ENCODE results near the gene CABLES2.
"Not testable (repeated sequence)": the region's sequence is repeated elsewhere in the genome, so short reads cannot be mapped to it uniquely, and the experiment has no call there.

The CABLES2 gene

DNA sequence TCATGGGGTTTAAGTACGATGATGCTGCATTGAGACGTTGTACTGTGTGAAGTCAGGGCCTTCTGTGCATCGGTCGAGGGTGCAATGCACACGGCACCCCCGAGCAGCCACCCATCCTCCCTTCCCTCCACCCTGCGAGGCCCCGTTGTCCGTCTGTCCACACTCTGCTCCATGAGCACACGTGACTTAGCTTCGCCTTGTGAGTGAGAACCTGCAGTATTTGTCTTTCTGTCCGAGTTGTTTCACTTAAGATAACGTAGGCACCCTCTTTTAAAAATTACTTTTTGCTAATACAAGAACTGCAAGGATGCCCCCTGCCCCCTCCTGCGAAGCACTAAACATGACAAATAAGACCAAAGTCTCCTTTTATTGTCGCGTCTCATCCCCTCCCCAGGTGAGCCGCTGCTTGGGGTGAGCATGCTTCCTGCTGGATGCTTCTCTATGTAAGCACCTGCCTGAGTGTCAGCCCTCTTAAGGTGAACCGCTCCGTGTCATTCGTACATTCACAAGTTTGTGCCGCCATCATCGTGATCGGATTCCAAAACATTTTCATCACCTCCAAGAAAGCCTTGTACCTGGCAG is 23.9 kb upstream of the CABLES2 start:
- no peaks in the 10 kb centered on the region for H3K9me3 ChIP-seq (ENCODE audit: control insufficient read depth, low read depth, low read length)
- no peaks in the 10 kb centered on the region for H3K27me3 ChIP-seq (ENCODE audit: control insufficient read depth, insufficient read depth, low read length)
- no peak overlapping the region for H3K4me3 ChIP-seq (ENCODE audit: low read length)
- H3K27ac ChIP-seq (ENCODE audit: low read length), result no peak overlapping the region
- H3K36me3 ChIP-seq (ENCODE audit: control insufficient read depth, low read depth, low read length), result no peaks in the 10 kb centered on the region
- no peak overlapping the region for H3K9ac ChIP-seq (ENCODE audit: low read length)
- peaks cover 27% of the 10 kb centered on the region for H3K4me1 ChIP-seq (ENCODE audit: control insufficient read depth, low read depth, low read length)

DNA sequence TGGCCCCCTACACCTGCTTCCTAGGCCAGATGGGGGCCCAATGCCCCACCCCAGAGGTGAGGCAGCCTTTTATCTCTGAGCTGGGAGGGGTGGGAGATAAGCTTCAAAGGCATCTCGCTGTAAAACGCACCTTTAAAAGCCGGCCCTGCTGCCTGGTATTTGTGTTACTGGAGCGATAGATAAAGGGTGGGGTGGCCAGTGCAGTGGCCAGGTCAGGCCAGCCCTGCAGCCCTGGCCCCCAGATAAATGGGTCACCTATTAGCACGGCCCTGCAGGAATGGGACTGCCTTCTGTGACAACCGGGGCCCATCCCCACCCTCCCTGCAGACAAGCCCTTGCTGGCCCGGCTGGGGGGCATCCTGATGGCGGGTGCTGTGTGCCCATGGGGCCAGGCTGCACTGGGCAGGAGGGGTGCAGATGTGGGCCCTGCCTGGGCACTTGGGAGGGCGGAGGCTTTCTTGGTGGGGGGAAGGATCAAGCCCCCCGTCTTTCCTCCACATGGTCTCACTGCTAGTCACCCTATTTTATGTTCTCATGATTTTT is 23.3 kb upstream of the CABLES2 start:
- H3K27ac ChIP-seq (ENCODE audit: low read length), result no peak overlapping the region
- no peaks in the 10 kb centered on the region for H3K9me3 ChIP-seq (ENCODE audit: control insufficient read depth, low read depth, low read length)
- H3K4me1 ChIP-seq (ENCODE audit: control insufficient read depth, low read depth, low read length), result peaks cover 27% of the 10 kb centered on the region
- no peak overlapping the region for H3K9ac ChIP-seq (ENCODE audit: low read length)
- no peaks in the 10 kb centered on the region for H3K27me3 ChIP-seq (ENCODE audit: control insufficient read depth, insufficient read depth, low read length)
- no peak overlapping the region for H3K4me3 ChIP-seq (ENCODE audit: low read length)
- no peaks in the 10 kb centered on the region for H3K36me3 ChIP-seq (ENCODE audit: control insufficient read depth, low read depth, low read length)

DNA sequence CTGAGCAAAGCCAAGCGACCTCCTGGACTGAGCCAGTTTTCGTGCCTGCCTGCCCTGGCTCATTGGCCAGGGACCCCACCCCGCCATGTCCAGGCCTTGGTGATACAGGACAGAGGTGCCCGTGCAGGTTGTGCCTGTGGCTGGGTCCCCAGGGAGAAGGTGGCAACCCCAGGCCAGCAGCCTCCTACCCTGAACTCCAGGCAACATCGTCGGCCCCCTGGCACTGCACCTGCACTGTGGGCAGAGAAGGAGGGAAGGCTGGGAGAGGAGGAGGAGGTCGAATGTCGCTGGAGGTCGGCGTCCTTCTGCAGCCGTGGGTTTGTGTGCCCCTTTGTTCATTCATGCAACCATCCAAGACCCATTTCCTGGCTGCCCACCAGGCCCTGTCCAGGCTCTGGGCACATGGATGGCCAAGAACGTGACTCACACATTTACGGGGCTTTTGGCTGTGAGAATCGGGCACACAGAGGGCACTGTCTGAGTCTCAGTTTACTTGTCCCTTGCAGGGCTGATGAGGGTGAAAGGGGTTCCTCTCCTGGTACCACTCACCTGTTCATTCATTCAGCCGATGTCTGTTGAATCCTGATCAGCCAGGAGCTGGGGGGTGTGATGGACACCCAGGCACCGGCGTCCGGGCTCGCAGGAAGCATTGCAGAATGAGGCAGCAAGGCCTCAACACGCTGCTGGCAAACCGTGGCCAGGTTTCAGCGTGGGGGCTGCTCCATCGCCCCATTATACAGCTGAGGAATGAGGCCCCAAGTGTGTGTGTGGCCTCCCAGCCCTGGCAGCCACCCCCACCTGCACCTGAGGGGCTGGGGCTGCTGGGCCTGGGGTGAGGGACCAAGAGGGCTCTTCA is 22.6 kb upstream of the CABLES2 start:
- H3K36me3 ChIP-seq (ENCODE audit: control insufficient read depth, low read depth, low read length), result no peaks in the 10 kb centered on the region
- H3K4me1 ChIP-seq (ENCODE audit: control insufficient read depth, low read depth, low read length), result peaks cover 27% of the 10 kb centered on the region

DNA sequence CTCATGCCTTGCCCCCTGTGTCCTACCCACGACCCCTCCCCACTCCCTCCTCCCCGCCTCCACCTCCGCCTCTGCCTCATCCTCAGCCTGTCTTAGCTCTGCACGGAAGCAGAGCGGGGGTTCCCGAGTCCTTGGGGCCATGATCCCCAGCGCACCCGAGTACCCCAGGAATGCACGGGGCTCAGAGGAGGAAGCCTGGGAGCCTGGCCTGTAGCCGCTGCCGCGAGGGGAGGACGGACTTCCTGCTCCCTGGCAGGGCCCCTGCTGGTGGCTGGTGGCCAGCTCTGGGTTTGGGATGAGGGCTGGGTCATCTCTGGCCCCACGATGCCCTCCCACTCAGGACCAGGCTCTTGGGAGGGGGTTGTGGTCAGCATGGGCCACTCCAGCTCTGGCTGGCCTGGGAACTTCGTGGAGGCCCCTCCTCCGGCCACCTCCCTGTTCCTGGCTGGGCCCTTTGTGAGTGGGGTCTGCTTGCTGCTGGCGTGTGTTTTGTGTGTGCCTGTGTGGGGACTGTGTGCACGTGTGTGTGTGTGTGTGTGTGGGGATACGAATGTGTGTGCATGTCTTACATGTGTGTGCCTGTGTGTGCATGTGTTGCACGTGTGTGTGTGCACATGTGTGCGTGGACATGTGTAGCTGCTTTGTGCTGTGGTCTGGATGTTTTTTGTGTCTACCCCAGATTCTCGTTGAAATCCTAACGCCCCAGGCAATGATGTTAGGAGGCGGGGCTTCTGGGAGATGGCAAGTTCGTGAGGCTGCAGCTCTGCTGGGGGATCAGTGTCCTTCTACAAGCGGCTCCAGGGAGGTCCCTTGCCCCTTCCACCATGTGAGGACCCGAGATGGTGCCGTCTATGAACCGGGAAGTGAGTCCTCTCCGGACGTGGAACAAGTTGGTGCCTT is 21.6 kb upstream of the CABLES2 start:
- Histone ChIP-seq H3K27me3 (ENCODE audit: control insufficient read depth, insufficient read depth, low read length) (no peaks in the 10 kb centered on the region), H3K9ac (ENCODE audit: low read length) (no peak overlapping the region), H3K27ac (ENCODE audit: low read length) (no peak overlapping the region), H3K9me3 (ENCODE audit: control insufficient read depth, low read depth, low read length) (no peaks in the 10 kb centered on the region), H3K4me1 (ENCODE audit: control insufficient read depth, low read depth, low read length) (peaks cover 27% of the 10 kb centered on the region), H3K4me3 (ENCODE audit: low read length) (no peak overlapping the region), H3K36me3 (ENCODE audit: control insufficient read depth, low read depth, low read length) (no peaks in the 10 kb centered on the region)

More for the DNA sequence above, 22.6 kb upstream of the CABLES2 start:
- Histone ChIP-seq H3K9ac (ENCODE audit: low read length) (no peak overlapping the region), H3K27ac (ENCODE audit: low read length) (no peak overlapping the region), H3K27me3 (ENCODE audit: control insufficient read depth, insufficient read depth, low read length) (no peaks in the 10 kb centered on the region), H3K9me3 (ENCODE audit: control insufficient read depth, low read depth, low read length) (no peaks in the 10 kb centered on the region), H3K4me3 (ENCODE audit: low read length) (no peak overlapping the region)

DNA sequence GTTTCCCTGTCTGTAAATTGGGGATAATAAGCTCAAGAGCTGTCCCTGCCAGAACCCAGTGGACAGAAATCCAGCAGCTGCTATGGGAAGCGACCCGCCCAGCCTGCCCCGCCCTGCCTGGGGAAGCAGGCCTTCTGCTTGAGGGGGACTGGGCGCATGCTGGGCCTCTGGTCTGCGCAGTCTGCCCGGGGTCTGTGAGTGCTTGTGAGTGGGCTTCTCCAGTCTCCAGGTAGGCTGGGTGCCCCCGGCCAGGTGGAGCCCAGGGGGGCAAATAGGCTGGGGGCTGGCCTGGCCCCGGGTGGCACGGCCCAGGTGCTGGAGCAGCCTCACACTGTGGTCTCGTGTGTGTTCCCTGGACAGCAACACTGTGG is 20.9 kb upstream of the CABLES2 start:
- Histone ChIP-seq H3K4me1 (ENCODE audit: control insufficient read depth, low read depth, low read length) (peaks cover 27% of the 10 kb centered on the region), H3K9ac (ENCODE audit: low read length) (no peak overlapping the region), H3K27me3 (ENCODE audit: control insufficient read depth, insufficient read depth, low read length) (no peaks in the 10 kb centered on the region), H3K4me3 (ENCODE audit: low read length) (no peak overlapping the region), H3K36me3 (ENCODE audit: control insufficient read depth, low read depth, low read length) (no peaks in the 10 kb centered on the region), H3K9me3 (ENCODE audit: control insufficient read depth, low read depth, low read length) (no peaks in the 10 kb centered on the region), H3K27ac (ENCODE audit: low read length) (no peak overlapping the region)

DNA sequence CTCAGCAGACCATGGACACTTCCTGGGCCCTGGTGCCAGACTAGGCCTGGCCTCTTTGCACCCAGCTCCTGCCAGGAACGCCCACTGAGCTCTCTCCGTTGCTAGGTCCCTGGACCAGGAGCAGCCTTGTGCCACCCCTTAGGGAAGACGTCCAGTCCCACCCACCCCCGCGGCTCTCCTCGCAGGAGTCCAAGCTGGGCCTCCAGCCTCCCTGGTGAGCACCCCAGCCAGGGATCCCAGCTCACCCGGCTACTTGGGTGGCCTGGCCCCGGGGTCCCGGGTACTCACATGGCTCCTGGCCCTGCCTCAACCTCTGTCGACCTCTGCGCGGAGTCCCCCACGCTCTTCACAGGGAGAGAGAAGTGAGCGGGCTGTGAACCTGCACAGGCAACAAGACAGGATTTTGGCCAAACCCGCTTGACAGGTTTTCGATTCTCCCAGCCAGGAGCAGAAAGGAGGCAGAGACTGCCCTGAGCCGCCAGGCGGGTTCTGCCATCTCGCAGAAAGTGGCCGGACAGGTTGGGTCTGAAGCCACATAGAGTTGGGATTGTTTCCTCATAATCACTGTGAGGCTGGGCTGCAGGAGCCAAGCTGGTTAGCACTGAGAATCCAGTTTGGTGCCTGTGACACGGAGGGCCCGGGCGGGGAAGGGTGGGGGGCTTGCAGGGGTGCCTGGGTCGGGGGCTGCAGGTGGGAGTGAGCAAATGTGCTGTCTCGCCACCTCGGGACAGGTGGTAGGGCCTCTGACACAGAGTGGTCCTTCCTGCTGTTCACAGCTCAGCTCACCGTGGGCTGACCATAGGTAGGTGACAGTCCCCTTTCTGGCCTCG is 20.3 kb upstream of the CABLES2 start, which contains the start of gene RBBP8NL:
Gene RBBP8NL, minus strand, starts transcription at position 368 of the 830 bp plus-strand sequence. CDS start 7,892 bp downstream, outside the sequence.
- H3K27ac ChIP-seq (ENCODE audit: low read length), result peak within 1 kb of the TSS; percentile 34
- peaks cover 27% of the 10 kb centered on the region for H3K4me1 ChIP-seq (ENCODE audit: control insufficient read depth, low read depth, low read length)
- H3K27me3 ChIP-seq (ENCODE audit: control insufficient read depth, insufficient read depth, low read length), result no peaks in the 10 kb centered on the region
- no peaks in the 10 kb centered on the region for H3K9me3 ChIP-seq (ENCODE audit: control insufficient read depth, low read depth, low read length)
- H3K9ac ChIP-seq (ENCODE audit: low read length), result no peak within 1 kb of the TSS
- H3K36me3 ChIP-seq (ENCODE audit: control insufficient read depth, low read depth, low read length), result no peaks in the 10 kb centered on the region
- H3K4me3 ChIP-seq (ENCODE audit: low read length), result no peak within 1 kb of the TSS

DNA sequence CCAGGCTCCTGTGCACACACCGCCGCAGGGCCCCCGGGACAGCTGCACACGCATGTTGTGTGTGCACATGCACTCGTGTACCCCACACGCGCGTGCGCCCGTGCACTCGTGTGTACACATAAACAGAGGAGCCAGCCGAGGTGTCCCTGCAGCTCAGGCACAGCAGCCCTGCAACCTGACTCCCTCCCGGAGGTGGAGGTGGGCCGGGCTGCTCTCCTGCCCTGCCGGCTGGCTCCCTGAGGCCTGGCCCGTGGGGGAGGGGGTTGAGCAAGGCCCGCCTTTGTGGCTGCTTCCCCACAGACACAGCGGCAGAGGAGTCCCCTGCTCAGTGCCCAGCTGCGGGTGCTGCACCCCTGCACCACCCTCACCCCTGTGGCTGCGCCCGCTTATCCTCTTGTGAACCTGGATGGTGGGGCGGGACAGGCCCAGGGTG is 19.6 kb upstream of the CABLES2 start:
- H3K4me1 ChIP-seq (ENCODE audit: control insufficient read depth, low read depth, low read length), result peaks cover 27% of the 10 kb centered on the region
- peak overlapping the region; percentile 34 for H3K27ac ChIP-seq (ENCODE audit: low read length)
- H3K9me3 ChIP-seq (ENCODE audit: control insufficient read depth, low read depth, low read length), result no peaks in the 10 kb centered on the region
- no peak overlapping the region for H3K4me3 ChIP-seq (ENCODE audit: low read length)
- no peak overlapping the region for H3K9ac ChIP-seq (ENCODE audit: low read length)
- no peaks in the 10 kb centered on the region for H3K27me3 ChIP-seq (ENCODE audit: control insufficient read depth, insufficient read depth, low read length)
- H3K36me3 ChIP-seq (ENCODE audit: control insufficient read depth, low read depth, low read length), result no peaks in the 10 kb centered on the region

DNA sequence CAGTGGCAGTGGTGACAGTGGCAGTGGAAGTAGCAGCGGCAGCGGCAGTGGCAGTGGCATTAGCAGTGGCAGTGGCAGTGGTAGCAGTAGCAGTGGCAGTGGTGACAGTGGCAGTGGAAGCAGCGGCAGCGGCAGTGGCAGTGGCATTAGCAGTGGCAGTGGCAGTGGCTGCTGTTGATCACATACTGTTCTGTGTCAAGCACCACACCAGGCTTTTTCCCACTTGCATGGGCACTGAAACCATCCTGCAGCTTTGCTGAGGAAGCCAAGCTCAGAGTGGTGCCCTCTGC is 18.9 kb upstream of the CABLES2 start:
- not testable (repeated sequence) for H3K4me3 ChIP-seq (ENCODE audit: low read length); H3K36me3 ChIP-seq (ENCODE audit: control insufficient read depth, low read depth, low read length); H3K27ac ChIP-seq (ENCODE audit: low read length); H3K27me3 ChIP-seq (ENCODE audit: control insufficient read depth, insufficient read depth, low read length); H3K9ac ChIP-seq (ENCODE audit: low read length); H3K9me3 ChIP-seq (ENCODE audit: control insufficient read depth, low read depth, low read length)
- peaks cover 22% of the 10 kb centered on the region for H3K4me1 ChIP-seq (ENCODE audit: control insufficient read depth, low read depth, low read length)

DNA sequence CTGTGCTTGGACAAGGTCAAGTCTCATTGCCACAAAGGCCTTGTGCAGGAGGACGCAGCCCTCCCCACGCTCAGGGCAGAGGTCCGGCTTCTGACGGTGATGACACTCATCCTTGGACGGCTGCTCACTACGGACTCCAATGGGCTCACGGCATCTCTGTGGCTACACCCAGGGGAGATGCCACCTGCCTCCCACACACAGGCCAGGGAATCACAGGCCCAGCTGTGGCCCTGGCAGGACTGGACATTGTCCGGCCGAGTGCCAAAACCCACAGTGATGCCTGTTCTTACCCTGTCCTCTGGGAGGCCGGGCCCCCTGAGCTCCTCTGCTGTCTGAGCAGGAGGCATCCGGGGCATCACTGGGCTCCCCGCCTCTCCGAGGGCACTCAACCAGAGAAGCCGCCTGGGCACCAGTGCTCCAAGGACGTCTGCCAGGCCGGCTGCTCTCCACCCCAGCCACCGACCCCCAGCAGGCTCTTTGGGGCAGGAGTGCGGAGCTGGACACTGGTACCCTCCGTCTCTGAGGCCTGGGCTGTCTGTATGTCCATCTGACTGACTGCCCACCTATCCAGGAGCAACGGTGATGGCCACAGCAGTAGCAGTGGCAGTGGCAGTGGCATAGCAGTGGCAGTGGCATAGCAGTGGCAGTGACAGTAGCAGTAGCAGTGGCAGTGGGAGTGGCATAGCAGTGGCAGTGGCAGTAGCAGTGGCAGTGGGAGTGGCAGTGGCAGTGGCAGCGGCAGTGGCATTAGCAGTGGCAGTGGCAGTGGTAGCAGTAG is 18.4 kb upstream of the CABLES2 start:
- Histone ChIP-seq H3K27me3 (ENCODE audit: control insufficient read depth, insufficient read depth, low read length) (no peaks in the 10 kb centered on the region), H3K27ac (ENCODE audit: low read length) (no peak overlapping the region), H3K4me1 (ENCODE audit: control insufficient read depth, low read depth, low read length) (peaks cover 20% of the 10 kb centered on the region), H3K36me3 (ENCODE audit: control insufficient read depth, low read depth, low read length) (no peaks in the 10 kb centered on the region), H3K9me3 (ENCODE audit: control insufficient read depth, low read depth, low read length) (no peaks in the 10 kb centered on the region), H3K9ac (ENCODE audit: low read length) (no peak overlapping the region), H3K4me3 (ENCODE audit: low read length) (no peak overlapping the region)

DNA sequence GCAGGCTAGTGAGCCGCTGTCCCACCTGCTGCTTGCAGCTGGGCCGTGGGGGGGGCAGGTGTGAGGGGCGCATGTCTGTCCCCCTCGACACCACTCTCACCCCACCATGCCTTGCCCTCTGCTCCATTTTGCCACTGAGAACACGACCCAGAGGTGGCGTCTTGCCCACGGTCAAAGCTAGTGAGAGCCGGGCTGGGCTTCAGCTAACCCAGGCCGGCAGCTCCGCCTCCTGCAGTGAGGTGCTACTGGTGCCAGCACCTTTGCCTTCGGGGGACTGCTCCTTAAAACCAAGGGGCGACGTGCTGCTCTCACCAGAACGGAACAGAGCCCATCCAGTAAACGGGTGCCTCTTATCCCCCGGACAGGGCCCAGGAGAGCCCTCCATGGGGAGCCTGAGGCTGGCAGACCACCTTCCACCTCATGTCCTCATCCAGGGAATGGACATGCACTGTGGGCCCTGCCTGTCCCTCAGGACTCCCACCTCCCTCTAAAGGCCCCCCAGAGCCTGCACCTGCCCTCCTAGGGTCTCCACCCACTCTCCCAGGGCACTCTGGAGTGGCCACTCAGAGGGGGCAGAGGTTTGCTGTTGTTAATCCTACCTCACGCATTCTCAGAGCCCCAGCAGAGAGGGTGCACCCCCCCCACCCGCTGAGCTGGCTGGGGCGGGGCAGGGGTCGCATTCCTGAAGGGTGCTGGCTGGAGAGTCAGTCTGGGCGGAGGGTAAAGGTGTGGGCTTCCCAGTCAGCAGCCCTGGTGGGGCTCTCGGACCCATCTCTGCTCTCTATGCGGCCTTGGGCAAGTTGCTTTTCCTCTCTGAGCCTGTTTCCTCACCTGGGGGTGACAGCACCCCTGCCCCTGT is 17.4 kb upstream of the CABLES2 start:
- Histone ChIP-seq H3K4me3 (ENCODE audit: low read length) (no peak overlapping the region), H3K27me3 (ENCODE audit: control insufficient read depth, insufficient read depth, low read length) (no peaks in the 10 kb centered on the region)

More for the DNA sequence above, 17.4 kb upstream of the CABLES2 start:
- Histone ChIP-seq H3K27ac (ENCODE audit: low read length) (no peak overlapping the region), H3K9ac (ENCODE audit: low read length) (no peak overlapping the region), H3K36me3 (ENCODE audit: control insufficient read depth, low read depth, low read length) (no peaks in the 10 kb centered on the region), H3K9me3 (ENCODE audit: control insufficient read depth, low read depth, low read length) (no peaks in the 10 kb centered on the region), H3K4me1 (ENCODE audit: control insufficient read depth, low read depth, low read length) (peaks cover 20% of the 10 kb centered on the region)
